Muscle of leg (tissue), 11 donors: ENCODE results near the gene IQCN. TPM values are rescaled to one million over a fixed set of nuclear protein-coding genes. Genes with fewer than 3 reads are reported as not detected.
A peak's percentile ranks its signal among the peaks of the same experiment; 100 is the strongest.

Experiments
- DNase-seq: peaks from one replicate; pipeline ENCODE4 v3.0.0; 2013
- H3K27ac ChIP-seq: one replicate; pipeline ENCODE4 v1.5.1; 2013; ENCODE audit warnings: mild to moderate bottlenecking, low read length, control low read depth
- H3K27me3 ChIP-seq: one replicate; pipeline ENCODE4 v1.6.1; 2013; ENCODE audit warnings: low read length; ENCODE audit not compliant: control insufficient read depth, insufficient read depth
- H3K36me3 ChIP-seq: one replicate; pipeline ENCODE4 v1.6.1; 2013; ENCODE audit warnings: low read length; ENCODE audit not compliant: control insufficient read depth, insufficient read depth
- H3K4me1 ChIP-seq: one replicate; pipeline ENCODE4 v1.6.1; 2013; ENCODE audit warnings: low read length; ENCODE audit not compliant: control insufficient read depth, insufficient read depth
- H3K4me3 ChIP-seq: one replicate; pipeline ENCODE4 v1.5.1; 2013; ENCODE audit warnings: low read length, control low read depth
- H3K9me3 ChIP-seq: replicated peaks from 2 replicates; pipeline ENCODE4 v1.6.1; 2013; ENCODE audit warnings: low read depth, low read length; ENCODE audit not compliant: control insufficient read depth
- WGBS: methylation state at CpG from one replicate; pipeline ENCODE4 v1.1.5; 2013; ENCODE audit warnings: missing lambda C conversion rate; ENCODE audit not compliant: insufficient coverage; 5-methylcytosine and 5-hydroxymethylcytosine counted together
- polyA plus RNA-seq, 8 donors: library from polyadenylated mRNA; unstranded; fragments of 120-200 nt; gene quantifications; one replicate each; pipeline versions ENCODE4 v1.2.1 to v1.2.3, GENCODE V29; 2013; ENCODE audit warnings: inconsistent platforms in 1 of 8, low replicate concordance in 1 of 8; ENCODE audit not compliant: insufficient read length in 8 of 8, insufficient read depth in 1 of 8
- total RNA-seq: library from RNA; stranded (reverse); fragments of 120-200 nt; gene quantifications from one replicate; pipeline ENCODE4 v1.2.4, GENCODE V29; 2013

The IQCN gene
- total and polyA plus RNA-seq, 9 donors, result 1.5 to 5.9 (median 3.1) TPM

DNA sequence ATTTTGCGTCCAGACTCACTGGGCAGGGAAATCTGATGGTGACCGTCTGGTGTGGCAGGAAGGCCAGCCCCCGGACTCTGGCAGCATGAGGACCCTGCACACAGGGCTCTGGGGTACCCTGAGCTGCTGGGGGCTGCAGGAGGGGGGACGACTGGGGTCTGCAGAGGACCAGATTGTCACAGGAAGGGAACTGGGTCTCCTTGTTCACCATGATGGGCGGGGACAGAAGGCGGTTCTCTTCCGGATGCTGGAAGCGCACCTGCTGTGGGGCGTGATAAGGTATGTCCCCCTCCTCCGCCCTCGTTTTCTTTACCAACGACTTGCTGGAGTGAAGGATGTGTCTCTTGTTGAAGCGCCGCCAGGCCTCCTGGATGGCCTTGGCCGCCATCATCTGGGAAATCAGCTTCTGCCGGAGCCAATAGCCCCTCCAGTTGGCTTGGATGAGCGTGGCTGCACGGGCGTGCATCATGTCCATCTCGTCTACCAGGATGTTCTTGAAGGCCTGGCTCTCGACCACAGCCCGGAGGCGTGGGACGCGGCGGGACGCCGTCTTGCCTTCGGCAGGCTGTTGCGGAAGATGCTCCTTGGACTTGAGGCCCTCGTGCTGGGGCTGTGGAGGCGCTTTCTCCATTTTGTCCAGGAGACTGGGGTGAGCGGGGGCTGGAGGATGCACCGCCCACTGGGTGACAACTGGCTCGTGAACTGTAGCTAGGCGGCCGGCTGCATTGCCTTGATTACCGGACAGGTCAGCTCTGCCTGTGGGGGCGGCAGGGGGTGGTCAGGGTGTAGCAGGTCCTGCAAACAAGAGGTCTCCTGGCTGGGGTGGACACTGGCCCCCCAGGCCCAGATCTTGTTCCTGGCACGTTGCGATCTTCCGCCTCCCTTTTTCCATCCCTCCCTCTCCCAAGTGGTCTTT lies 7.2 kb downstream of the IQCN start:
- H3K9me3 ChIP-seq, result no peaks in the 10 kb centered on the region
- no peaks in the 10 kb centered on the region for H3K4me1 ChIP-seq
- peak; percentile 44 for DNase-seq
- WGBS, result 92% methylated on average over 41 of the region's 42 CpGs
- no peaks in the 10 kb centered on the region for H3K27me3 ChIP-seq
- no peak overlapping the region for H3K27ac ChIP-seq
- H3K36me3 ChIP-seq, result peaks cover 66% of the 10 kb centered on the region
- no peak overlapping the region for H3K4me3 ChIP-seq

DNA sequence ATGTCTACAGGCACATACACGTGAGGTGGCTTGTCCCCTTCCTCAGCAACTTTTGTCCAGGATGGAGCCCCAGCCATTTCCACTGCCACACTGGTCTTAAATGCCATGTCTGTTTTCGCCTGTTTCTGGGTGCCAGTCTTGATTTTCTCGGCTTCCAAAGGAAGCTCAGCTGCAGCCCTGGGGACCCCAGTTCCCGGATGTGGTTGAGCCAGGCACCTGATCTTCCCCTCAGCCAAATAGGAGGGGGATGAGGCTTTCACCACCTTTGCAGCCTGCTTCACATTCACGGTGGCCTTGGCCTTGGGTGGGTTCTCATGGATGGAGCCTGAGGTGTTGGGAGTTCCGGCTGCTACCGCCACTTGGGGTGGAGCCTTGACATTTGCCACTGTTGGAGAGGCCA lies 8.7 kb downstream of the IQCN start:
- H3K36me3 ChIP-seq, result peaks cover 66% of the 10 kb centered on the region
- no peaks in the 10 kb centered on the region for H3K4me1 ChIP-seq
- peak; percentile 30 for DNase-seq
- no peaks in the 10 kb centered on the region for H3K27me3 ChIP-seq
- 87% methylated on average over 5 of the region's 7 CpGs for WGBS
- no peak overlapping the region for H3K27ac ChIP-seq
- no peaks in the 10 kb centered on the region for H3K9me3 ChIP-seq
- no peak overlapping the region for H3K4me3 ChIP-seq

DNA sequence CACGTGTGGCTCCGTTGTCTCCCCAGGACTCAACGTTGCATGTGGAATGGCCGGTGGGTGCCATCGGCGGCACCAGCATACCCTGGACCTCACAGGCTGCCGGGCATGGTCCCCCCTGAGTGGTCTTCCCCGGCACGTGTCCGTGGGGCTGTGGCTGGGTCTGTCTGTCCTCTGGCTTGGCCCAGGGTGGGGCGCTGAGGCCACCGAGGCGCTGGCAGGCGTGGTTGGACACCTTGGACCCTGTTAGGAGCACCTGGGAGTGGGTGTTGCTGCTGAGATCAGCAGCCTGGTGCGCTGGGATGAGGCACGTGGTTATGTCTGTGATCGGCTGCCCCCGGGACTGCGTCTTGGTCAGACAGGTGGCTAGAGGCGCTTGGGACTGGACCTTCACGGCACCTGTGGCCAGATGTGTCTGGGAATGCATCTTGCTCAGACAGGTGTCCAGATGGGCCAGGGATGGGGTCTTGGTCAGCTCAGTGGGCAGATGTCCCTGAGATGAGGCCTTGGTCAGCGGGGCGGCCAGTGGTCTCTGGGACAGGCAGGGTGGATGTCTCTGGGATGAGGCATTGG lies 9.2 kb downstream of the IQCN start:
- no peak overlapping the region for H3K4me3 ChIP-seq
- no peaks in the 10 kb centered on the region for H3K9me3 ChIP-seq
- no peaks in the 10 kb centered on the region for H3K4me1 ChIP-seq
- no peak overlapping the region for H3K27ac ChIP-seq
- peak; percentile 34 for DNase-seq
- H3K36me3 ChIP-seq, result peaks cover 66% of the 10 kb centered on the region
- no peaks in the 10 kb centered on the region for H3K27me3 ChIP-seq
- 94% methylated on average over 22 of the region's 23 CpGs for WGBS

DNA sequence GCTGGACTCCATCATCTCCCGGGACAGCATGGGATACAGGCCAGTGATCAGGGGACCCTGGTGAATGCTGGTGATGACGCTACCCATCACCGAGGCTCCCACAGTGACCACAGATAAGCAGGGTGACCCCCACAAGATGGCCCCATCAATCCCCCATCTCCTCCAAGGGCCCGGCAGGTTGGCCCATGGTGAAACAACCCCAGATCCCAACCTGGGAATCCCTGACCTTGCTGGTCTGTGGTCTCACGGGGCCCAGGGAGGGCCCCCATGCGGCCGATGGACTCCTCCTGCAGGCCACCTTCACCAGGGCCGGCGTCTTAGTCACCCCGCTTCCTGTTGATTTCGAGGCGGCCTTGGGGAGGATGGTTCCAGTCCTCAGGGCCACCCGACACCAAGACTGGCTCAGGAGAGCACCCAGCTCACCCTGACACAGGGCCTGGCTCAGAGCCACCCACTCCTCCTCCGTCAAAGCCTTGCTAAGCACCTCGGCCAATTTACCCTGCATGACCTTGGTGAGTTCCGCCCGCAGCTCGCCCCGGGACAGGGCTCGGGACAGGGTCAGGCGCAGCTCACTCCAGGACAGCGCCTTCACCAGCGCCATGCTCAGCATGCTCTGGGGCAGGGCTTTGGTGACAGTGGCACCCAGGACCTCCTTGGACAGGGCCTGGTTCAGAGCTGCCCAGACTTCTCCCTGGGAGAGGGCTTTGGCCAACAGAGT lies 10.0 kb downstream of the IQCN start:
- Histone ChIP-seq H3K36me3 (peaks cover 65% of the 10 kb centered on the region), H3K27me3 (no peaks in the 10 kb centered on the region), H3K4me1 (no peaks in the 10 kb centered on the region), H3K4me3 (no peak overlapping the region), H3K9me3 (no peaks in the 10 kb centered on the region), H3K27ac (no peak overlapping the region)
- DNase-seq, result peak; percentile 32
- 92% methylated on average over 23 of the region's 23 CpGs for WGBS

DNA sequence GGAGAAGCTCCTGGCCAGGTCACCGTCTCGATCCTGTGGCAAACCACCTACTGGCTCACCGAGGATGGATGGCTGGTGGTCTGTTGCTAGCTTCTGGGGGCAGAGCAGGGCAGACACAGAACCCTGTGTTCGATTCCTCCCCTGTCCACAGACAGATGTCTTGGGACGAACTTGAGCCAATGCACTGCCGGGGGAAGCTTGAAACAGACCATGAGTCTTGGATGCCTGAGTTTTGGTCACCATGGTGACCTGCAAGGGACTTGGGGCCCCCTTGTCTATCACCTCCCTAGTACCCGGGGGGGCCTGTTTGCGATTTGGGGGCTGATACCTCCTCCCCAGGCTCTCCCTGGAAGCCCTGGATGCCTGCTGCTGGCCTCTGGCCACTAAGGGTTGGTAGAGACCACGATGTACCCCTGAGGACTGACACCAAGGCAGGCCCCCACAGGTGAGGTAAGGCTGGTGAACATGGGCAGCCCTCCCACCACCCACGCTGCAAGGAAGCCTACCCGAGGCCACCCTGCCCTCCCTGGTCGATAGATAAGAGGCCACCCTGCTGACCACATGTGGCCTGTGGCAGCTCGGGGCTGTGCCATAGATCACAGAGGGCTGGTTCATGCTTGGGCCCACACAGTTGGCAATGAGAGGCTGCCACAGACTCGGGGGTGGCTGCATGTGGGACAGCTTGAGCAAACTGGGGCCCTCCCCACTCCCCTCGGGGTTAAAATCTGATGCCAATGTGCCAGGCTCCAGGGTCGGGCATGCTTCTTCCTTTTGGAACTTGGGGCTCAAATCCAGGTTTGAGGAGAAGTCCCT lies 10.7 kb downstream of the IQCN start:
- H3K9me3 ChIP-seq, result no peaks in the 10 kb centered on the region
- DNase-seq, result peak; percentile 21
- no peak overlapping the region for H3K4me3 ChIP-seq
- H3K27ac ChIP-seq, result no peak overlapping the region
- peaks cover 64% of the 10 kb centered on the region for H3K36me3 ChIP-seq
- H3K4me1 ChIP-seq, result no peaks in the 10 kb centered on the region
- no peaks in the 10 kb centered on the region for H3K27me3 ChIP-seq
- WGBS, result 86% methylated on average over 10 of the region's 16 CpGs

DNA sequence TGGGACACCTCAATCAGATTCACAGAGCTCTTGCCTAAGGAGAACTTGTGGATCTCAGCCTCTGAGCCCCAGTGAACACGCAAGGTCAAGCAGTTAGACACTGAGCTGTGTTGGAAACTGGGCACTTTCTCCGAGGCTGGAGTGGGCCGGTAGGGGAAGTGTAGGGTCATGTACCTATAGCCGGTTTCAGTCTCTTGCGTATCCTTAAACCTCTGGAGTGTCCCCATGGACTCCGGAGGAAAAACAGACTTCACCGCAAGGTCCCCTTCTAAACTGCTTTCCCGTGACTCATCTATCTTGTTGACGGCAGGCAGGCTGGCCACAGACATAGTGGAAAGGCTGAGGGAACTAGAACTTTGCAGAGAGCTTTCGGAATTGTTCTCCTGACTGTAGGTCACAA lies 11.3 kb downstream of the IQCN start:
- no peaks in the 10 kb centered on the region for H3K9me3 ChIP-seq
- DNase-seq, result peak; percentile 8
- no peak overlapping the region for H3K4me3 ChIP-seq
- WGBS, result 82% methylated on average over 9 of the region's 10 CpGs
- no peaks in the 10 kb centered on the region for H3K4me1 ChIP-seq
- peaks cover 63% of the 10 kb centered on the region for H3K36me3 ChIP-seq
- H3K27ac ChIP-seq, result no peak overlapping the region
- no peaks in the 10 kb centered on the region for H3K27me3 ChIP-seq

DNA sequence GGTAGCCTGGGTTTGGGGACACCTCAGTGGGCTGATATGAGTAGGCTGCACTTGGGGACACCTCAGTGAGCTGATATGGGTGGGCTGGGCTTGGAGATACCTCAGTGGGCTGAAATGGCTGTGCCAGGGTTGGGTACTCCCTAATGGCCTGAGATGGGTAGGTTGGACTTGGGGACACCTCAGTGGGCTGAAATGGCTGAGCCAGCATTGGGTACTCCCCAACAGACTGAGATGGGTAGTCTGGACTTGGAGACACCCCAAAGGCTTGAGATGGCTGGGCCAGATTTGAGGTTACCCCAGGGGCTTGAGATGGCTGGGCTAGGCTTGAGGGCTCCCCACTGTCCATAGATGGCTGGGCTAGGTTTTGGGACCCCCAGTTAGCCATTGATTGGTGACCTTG lies 12.1 kb downstream of the IQCN start:
- Histone ChIP-seq H3K27me3 (no peaks in the 10 kb centered on the region), H3K4me1 (no peaks in the 10 kb centered on the region), H3K36me3 (peaks cover 64% of the 10 kb centered on the region), H3K9me3 (no peaks in the 10 kb centered on the region), H3K27ac (no peak overlapping the region), H3K4me3 (no peak overlapping the region)
- DNase-seq, result peak; percentile 16

DNA sequence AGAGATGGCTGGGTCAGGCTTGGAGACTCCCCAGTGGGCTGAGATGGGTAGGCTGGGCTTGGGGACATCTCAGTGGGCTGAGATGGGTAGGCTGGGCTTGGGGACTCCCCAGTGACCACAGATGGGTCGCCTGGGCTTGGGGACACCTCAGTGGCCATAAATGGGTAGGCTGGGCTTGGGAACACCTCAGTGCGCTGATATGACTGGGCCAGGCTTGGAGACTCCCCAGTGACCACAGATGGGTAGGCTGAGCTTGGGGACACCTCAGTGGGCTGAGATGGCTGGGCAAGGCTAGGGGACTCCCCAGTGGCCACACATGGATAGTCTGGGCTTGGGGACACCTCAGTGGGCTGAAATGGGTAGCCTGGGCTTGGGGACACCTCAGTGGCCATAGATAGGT lies 12.8 kb downstream of the IQCN start:
- Histone ChIP-seq H3K4me3 (no peak overlapping the region), H3K27me3 (no peaks in the 10 kb centered on the region), H3K27ac (no peak overlapping the region), H3K4me1 (no peaks in the 10 kb centered on the region), H3K36me3 (peaks cover 62% of the 10 kb centered on the region), H3K9me3 (no peaks in the 10 kb centered on the region)
- WGBS, result 83% methylated on average over 2 of the region's 2 CpGs
- DNase-seq, result no peak

DNA sequence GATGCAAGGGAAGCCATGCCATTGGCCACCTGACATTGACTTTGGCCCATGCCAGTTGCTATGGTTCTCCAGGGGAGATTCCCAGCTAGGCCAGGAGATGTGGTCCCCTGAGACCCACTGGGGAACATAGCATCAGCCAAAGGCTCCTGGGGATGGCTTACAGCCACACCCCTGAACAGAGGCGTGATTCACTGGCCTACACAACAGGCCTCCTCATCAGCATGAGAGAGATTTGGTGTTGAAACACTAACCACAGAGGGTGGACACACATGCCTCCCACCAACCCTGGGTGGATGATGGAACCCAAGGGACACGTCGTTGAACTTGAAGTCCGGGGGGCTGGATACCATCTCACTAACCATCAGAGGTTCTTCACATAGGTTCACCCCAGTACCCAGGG lies 14.4 kb downstream of the IQCN start:
- H3K36me3 ChIP-seq, result peaks cover 46% of the 10 kb centered on the region
- peak; percentile 21 for DNase-seq
- H3K27ac ChIP-seq, result no peak overlapping the region
- H3K4me3 ChIP-seq, result no peak overlapping the region
- peaks cover 1% of the 10 kb centered on the region for H3K27me3 ChIP-seq
- WGBS, result 92% methylated on average over 2 of the region's 4 CpGs
- H3K9me3 ChIP-seq, result no peaks in the 10 kb centered on the region
- H3K4me1 ChIP-seq, result no peaks in the 10 kb centered on the region
